Fibroblast of lung (primary cell): ENCODE data around the gene LHX2. TPM values are rescaled to one million over a fixed set of nuclear protein-coding genes. Genes with fewer than 3 reads are reported as not detected.

Experiments
- DNase-seq, 2 donors: peaks; one replicate each; pipeline versions ENCODE4 v3.0.0 to v3.0.0-alpha.2; 2010; ENCODE audit warnings: low read depth in 2 of 2
- H2AFZ ChIP-seq: 2 replicates; pipeline ENCODE4 v1.5.1; 2012; ENCODE audit warnings: low read length, control low read depth, inconsistent platforms
- H3K27ac ChIP-seq: 2 replicates; pipeline ENCODE4 v1.5.1; 2011; ENCODE audit warnings: low read length, control low read depth; ENCODE audit not compliant: insufficient read depth
- H3K27me3 ChIP-seq: 2 replicates; pipeline ENCODE4 v1.5.1; 2011; ENCODE audit warnings: mild to moderate bottlenecking, low read length; ENCODE audit not compliant: control insufficient read depth, insufficient read depth
- H3K36me3 ChIP-seq: 2 replicates; pipeline ENCODE4 v1.5.1; 2011; ENCODE audit warnings: low read length; ENCODE audit not compliant: control insufficient read depth, insufficient read depth
- H3K4me1 ChIP-seq: 2 replicates; pipeline ENCODE4 v1.5.1; 2011; ENCODE audit warnings: low read length; ENCODE audit not compliant: control insufficient read depth, insufficient read depth; ENCODE audit errors: extremely low read depth
- H3K4me2 ChIP-seq: 2 replicates; pipeline ENCODE4 v1.5.1; 2011; ENCODE audit warnings: low read length, control low read depth; ENCODE audit not compliant: insufficient read depth; ENCODE audit errors: extremely low read depth
- H3K4me3 ChIP-seq, 4 experiments: fragments of 200-600 bp in 1 of 4; sonication (generic) in 1 of 4; replicated peaks in 1 of 4; 2 replicates each; pipeline ENCODE4 v1.5.1; 2011 to 2016; ENCODE audit warnings: low read length in 4 of 4, low read depth in 3 of 4, mild to moderate bottlenecking in 3 of 4, control low read depth in 2 of 4, inconsistent platforms in 1 of 4, mixed read lengths in 1 of 4; ENCODE audit not compliant: insufficient read depth in 1 of 4; ENCODE audit errors: control extremely low read depth in 1 of 4
- H3K79me2 ChIP-seq: 2 replicates; pipeline ENCODE4 v1.5.1; 2012; ENCODE audit warnings: mild to moderate bottlenecking, low read length, inconsistent platforms; ENCODE audit not compliant: control insufficient read depth, insufficient read depth
- H3K9ac ChIP-seq: 2 replicates; pipeline ENCODE4 v1.5.1; 2011; ENCODE audit warnings: mild to moderate bottlenecking, low read length, control low read depth; ENCODE audit not compliant: insufficient read depth
- H3K9me3 ChIP-seq: 2 replicates; pipeline ENCODE4 v1.5.1; 2012; ENCODE audit warnings: low read depth, low read length; ENCODE audit not compliant: control insufficient read depth, insufficient read depth
- H4K20me1 ChIP-seq: 2 replicates; pipeline ENCODE4 v1.5.1; 2011; ENCODE audit warnings: low read length; ENCODE audit not compliant: control insufficient read depth, insufficient read depth; ENCODE audit errors: extremely low read depth
- CTCF ChIP-seq, 2 donors: IDR thresholded peaks in 1 of 2; conservative IDR thresholded peaks in 1 of 2; 1 replicate in 1 of 2; 2 replicates in 1 of 2; pipeline ENCODE4 v1.5.1; 2011 to 2012; ENCODE audit warnings: low read length in 2 of 2, control low read depth in 1 of 2, inconsistent platforms in 1 of 2, low read depth in 1 of 2, mild to moderate bottlenecking in 1 of 2
- EZH2 ChIP-seq: IDR thresholded peaks from 2 replicates; pipeline ENCODE4 v1.5.1; 2012; ENCODE audit warnings: low read length, control low read depth, mild to moderate bottlenecking; ENCODE audit errors: missing control alignments
- polyA plus RNA-seq, 2 donors: library from polyadenylated mRNA; depleted of rRNA in 1 of 2; stranded (reverse) in 1 of 2; unstranded in 1 of 2; fragments of >200 nt; gene quantifications; 2 replicates each; pipeline ENCODE4 v1.2.1, GENCODE V29; 2011 to 2012; ENCODE audit warnings: missing spikeins in 1 of 2
- total RNA-seq: library from RNA; depleted of rRNA; stranded (reverse); fragments of >200 nt; gene quantifications from 2 replicates; pipeline ENCODE4 v1.2.1, GENCODE V29; 2014

The LHX2 gene
- total and polyA plus RNA-seq, 2 donors (not counting 1 experiment from before 2014, with no cell fraction given), result not detected

DNA sequence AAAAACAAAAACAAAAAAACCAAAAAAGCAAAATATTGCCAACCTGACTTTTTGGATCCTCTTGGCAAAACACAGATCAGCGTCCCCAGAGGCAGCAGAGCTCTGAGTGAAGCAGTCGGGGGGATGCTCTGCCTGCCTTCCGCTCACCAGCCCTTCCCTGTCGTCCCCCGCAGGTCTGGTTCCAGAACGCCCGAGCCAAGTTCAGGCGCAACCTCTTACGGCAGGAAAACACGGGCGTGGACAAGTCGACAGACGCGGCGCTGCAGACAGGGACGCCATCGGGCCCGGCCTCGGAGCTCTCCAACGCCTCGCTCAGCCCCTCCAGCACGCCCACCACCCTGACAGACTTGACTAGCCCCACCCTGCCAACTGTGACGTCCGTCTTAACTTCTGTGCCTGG is 20.7 kb downstream of the LHX2 start:
- Histone ChIP-seq H4K20me1 (no peaks in the 10 kb centered on the region), H3K36me3 (no peaks in the 10 kb centered on the region), H3K4me3 (no peak overlapping the region), H3K9ac (no peak overlapping the region), H3K4me1 (no peaks in the 10 kb centered on the region), H3K27ac (no peak overlapping the region), H3K79me2 (no peaks in the 10 kb centered on the region), H2AFZ (no peak overlapping the region), H3K27me3 (peaks cover 20% of the 10 kb centered on the region), H3K9me3 (no peaks in the 10 kb centered on the region), H3K4me2 (no peak overlapping the region)
- DNase-seq, result no peak
- no peak for TF ChIP-seq CTCF (conservative IDR thresholded peaks at IDR 0.05 in 1 of 2, IDR thresholded peaks at IDR 0.05 in 1 of 2; ENCODE audit: low read depth in 1 of 2, low read length in 2 of 2)
- TF ChIP-seq EZH2, result no peak

- Histone ChIP-seq H3K4me1 (no peaks in the 10 kb centered on the region), H3K27me3 (peaks cover 26% of the 10 kb centered on the region), H3K9ac (no peak overlapping the region), H4K20me1 (no peaks in the 10 kb centered on the region), H3K4me3 (no peak overlapping the region), H3K27ac (no peak overlapping the region), H3K4me2 (no peak overlapping the region), H2AFZ (no peak overlapping the region), H3K9me3 (no peaks in the 10 kb centered on the region), H3K79me2 (no peaks in the 10 kb centered on the region), H3K36me3 (no peaks in the 10 kb centered on the region)
- DNase-seq, result no peak
- no peak for TF ChIP-seq EZH2
- no peak for TF ChIP-seq CTCF (conservative IDR thresholded peaks at IDR 0.05 in 1 of 2, IDR thresholded peaks at IDR 0.05 in 1 of 2; ENCODE audit: low read depth in 1 of 2, low read length in 2 of 2)
Observed at GRCh38 chr9:124033348-124033747, 21.8 kb downstream of the LHX2 start.

DNA sequence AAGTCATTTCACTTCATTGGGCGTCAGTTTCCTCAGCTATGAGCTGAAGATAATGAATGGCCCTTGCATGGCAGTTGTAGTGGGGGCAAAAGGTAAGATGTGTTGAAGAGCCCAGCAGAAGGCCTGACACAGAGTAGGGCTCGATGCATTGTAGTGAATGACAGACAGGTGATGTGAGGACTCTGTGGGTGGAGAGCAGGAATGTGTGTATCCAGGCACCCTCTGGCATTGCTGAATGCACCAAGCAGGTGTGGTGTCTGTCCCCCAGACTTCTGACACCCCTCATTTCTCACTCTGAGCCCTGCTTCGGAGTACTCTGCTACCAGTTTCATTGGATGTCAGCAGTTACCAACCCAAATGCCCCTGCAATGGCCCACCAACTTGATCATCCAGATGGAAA is 22.4 kb downstream of the LHX2 start:
- TF ChIP-seq CTCF (conservative IDR thresholded peaks at IDR 0.05 in 1 of 2, IDR thresholded peaks at IDR 0.05 in 1 of 2; ENCODE audit: low read depth in 1 of 2, low read length in 2 of 2), result no peak
- TF ChIP-seq EZH2, result no peak
- Histone ChIP-seq H3K9me3 (no peaks in the 10 kb centered on the region), H3K4me1 (no peaks in the 10 kb centered on the region), H3K4me3 (no peak overlapping the region), H3K9ac (no peak overlapping the region), H2AFZ (no peak overlapping the region), H3K79me2 (no peaks in the 10 kb centered on the region), H3K27me3 (peaks cover 26% of the 10 kb centered on the region), H3K4me2 (no peak overlapping the region), H4K20me1 (no peaks in the 10 kb centered on the region), H3K36me3 (no peaks in the 10 kb centered on the region), H3K27ac (no peak overlapping the region)
- no peak for DNase-seq
